HG03175 (cell line): Measurements from ENCODE around the gene SLC23A2.
"Not testable (repeated sequence)": the region's sequence is repeated elsewhere in the genome, so short reads cannot be mapped to it uniquely, and the experiment has no call there.

ENCODE experiments used
- ATAC-seq: cut with Tn5 transposase; IDR thresholded peaks from one replicate; pipeline ENCODE4 v1.9.1; 2021; ENCODE audit warnings: mild to moderate bottlenecking, moderate library complexity; ENCODE audit not compliant: unreplicated experiment

The SLC23A2 gene

DNA sequence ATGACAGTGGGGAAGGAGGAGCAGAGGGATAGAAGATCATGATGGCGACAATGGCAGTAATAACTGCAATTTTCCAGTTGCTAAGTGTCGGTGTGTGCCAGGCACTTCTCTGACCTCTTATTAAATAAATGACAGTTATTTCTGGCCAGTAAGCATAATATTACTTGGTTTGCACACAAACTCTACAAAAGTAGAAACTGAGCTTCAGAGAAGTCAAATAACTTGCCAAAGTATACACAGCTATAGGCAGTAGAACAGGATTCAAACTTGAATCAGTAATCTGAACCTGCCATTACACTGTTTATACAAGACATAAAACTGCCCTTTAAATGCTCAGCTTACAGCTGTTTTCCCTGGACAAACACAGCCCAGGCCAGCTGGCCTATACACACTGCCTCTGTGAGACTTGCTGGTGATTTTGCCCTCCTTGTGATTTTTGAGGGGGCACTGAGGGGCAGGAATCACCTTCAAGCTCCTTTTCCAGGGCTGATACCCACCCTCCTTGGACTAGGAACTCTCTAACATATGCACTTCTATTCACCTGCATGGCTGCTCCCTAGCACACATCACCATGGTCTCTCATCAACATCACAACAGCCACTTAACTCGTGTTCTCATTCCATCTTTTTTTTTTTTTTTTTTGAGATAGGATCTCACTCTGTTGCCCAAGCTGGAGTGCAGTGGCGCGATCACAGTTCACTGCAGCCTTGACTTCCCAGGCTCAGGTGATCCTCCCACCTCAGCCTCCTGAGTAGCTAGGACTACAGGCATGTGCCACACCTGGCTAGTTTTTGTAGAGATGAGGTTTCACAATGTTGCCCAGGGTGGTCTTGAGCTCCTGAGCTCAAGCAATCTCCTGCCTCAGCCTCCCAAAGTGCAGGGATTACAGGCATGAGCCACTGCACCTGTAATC is 63.6 kb downstream of the SLC23A2 start:
- no peak for ATAC-seq

GRCh38 chr20:4936851-4937406 is 64.4 kb downstream of the SLC23A2 start:
- no peak for ATAC-seq

DNA sequence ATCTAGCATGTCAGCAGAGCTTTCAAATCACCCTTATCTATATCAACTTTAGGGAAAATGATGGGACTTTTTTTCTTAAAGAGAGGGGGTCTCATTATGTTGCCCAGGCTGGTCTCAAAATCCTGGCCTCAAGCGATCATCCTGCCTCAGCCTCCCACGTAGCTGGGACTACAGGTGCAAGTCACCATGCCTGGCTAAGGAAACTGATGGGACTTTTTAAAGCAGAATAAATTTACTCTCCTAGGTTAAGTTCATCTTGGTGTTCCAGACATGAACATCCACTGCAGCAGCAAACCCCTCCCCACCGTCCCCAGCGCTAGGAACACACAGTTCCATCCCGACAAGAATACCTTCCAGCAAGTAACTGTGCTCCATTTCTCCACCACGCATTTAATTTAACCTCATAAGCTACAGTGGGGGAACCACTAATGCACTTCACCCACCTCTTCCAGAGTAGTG is 64.9 kb downstream of the SLC23A2 start:
- ATAC-seq = no peak

GRCh38 chr20:4932061-4932460 is 69.2 kb downstream of the SLC23A2 start:
- no peak for ATAC-seq

DNA sequence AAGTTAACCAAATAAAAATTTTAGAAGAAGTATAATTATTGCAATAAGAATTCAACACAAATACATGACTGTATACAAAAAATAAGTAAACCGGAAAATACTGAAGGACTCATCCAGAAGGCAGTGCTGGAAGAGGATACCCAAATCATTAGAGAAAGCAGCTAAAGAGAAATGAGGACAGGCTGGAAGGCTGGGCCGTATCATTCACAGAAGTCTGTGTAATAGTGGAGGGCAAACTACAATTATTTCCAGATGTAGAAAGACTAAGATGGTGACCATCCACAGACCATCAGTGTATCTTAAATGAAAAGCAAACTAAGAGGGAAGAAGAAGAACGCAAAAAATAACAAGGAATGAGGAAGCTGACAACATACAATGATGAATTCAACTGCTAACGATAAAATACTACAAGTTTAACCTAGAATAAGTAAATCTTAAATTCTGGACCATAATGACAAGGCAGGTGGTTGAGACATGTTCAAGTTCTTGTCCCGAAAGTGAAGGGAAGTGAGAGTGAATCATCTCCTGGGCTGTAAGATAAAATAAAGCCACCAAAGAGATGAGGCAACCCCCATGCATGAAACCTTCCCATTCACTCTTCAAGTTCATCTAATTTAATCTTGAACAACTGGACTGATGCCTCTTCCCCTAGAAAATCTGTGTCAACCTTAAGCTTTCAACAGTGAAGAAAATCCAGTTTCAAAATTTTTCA is 71.5 kb downstream of the SLC23A2 start:
- ATAC-seq = no peak

GRCh38 chr20:4926531-4927156 is 74.7 kb downstream of the SLC23A2 start:
- no peak for ATAC-seq

DNA sequence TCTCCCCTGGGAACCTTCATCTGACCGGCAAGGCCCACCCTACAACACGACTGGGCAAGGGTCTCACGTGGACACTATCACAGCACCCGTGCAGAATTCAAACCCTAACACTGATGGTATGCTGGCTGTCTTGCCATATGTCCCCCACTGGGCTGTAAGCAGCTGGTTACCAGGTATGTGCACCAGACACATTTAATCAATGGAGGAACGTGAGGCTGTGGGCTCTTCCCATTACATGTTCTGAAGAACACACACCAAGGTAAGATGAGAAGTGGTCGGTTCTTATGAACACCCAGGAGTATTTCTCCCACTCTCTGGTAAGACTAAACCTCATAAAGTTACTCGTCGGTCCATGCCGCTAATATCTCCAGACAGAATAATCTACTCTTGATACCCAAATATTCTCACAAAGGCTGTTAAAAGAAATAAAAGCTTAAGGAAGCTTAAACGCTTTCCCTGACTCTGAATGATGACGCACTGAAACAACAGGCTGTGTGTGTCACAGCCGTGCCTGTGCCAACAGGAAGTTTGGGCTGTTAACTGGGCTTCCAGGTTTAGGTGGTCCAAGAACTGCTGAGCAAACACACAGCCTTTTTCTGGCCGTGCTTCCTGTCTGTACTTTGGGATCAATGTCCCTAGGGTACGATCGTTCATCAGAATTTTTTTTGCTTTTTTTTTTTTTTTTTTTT is 75.3 kb downstream of the SLC23A2 start:
- no peak for ATAC-seq

GRCh38 chr20:4924446-4924845 is 76.9 kb downstream of the SLC23A2 start:
- ATAC-seq = no peak

GRCh38 chr20:4924032-4924431 is 77.3 kb downstream of the SLC23A2 start:
- ATAC-seq = no peak

DNA sequence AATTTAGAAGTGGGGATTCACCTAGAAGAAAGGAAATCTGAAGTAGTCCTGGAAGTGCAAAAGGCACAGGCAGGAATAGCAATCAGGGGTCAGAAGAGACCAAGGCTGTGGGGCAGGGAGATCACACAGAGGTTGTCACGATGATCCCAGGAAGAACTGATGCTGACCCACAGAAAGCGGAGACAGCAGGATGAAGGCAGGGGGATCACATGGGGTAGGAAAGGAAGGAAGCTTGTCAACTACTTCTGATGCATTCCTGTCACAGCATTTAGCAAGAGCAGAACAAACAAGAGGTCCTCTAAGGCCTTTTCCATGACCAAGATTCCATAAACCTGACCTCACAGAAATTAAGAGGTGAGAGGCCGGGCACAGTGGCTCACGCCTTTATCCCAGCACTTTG is 79.1 kb downstream of the SLC23A2 start:
- ATAC-seq = no peak

GRCh38 chr20:4921271-4921670 is 80.0 kb downstream of the SLC23A2 start:
- ATAC-seq = not testable (repeated sequence)

- no peak for ATAC-seq
Observed at GRCh38 chr20:4920655-4921054, 80.7 kb downstream of the SLC23A2 start.

- ATAC-seq = no peak
Observed at GRCh38 chr20:4920131-4920530, 81.2 kb downstream of the SLC23A2 start.

DNA sequence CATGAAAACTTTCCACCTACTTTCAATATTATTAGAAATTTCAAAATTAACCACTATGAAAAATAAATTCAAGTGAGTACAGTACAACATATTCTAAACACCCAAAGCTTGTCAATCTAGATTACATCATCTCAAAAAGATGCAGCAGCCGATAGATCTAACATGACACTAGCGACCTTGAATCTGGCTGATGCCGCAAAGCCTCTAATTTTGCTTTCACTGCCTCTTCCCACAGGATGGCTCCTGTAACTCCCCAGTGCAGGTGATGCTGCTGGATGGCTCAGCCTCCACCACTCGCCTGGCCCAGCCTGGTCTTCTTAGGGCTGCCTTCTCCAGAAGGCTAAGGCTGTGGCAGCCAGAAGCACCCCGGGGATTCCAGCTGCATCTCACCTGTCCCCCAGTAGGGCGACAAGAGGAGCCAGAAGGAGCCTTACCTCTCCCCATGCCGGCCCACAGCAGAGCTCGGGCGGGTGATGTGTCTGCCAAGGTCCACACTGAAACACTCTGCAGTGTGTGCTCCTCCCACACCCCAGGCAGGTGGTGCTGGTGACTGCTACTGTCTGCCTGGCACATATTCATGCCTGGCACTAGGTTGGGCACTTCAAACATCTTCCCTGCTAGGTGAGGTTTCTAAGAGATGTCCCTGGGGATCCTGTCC is 82.1 kb downstream of the SLC23A2 start:
- ATAC-seq = no peak

DNA sequence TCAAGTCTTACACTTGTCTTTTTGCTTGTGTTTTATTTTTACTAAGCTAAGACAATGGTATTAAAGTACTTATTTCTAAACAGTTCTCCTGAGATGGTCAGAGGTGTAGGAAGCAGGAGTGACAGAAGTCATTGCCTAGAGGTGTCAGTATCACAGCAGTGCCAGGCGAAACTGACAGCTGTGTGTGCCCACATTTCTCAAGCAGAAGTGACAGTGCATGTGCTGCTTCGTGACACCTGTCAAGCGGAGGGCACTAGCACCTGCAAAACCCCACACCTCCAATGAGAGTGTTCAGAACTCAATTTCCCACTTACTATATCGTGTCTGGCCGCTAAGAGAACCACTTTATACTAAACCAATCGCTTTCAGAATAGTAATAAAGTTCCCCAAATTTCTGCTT is 82.8 kb downstream of the SLC23A2 start:
- ATAC-seq = no peak

GRCh38 chr20:4916971-4917881 is 84.1 kb downstream of the SLC23A2 start:
- ATAC-seq = no peak

- ATAC-seq = no peak
Observed at GRCh38 chr20:4913147-4913546, 88.2 kb downstream of the SLC23A2 start.

DNA sequence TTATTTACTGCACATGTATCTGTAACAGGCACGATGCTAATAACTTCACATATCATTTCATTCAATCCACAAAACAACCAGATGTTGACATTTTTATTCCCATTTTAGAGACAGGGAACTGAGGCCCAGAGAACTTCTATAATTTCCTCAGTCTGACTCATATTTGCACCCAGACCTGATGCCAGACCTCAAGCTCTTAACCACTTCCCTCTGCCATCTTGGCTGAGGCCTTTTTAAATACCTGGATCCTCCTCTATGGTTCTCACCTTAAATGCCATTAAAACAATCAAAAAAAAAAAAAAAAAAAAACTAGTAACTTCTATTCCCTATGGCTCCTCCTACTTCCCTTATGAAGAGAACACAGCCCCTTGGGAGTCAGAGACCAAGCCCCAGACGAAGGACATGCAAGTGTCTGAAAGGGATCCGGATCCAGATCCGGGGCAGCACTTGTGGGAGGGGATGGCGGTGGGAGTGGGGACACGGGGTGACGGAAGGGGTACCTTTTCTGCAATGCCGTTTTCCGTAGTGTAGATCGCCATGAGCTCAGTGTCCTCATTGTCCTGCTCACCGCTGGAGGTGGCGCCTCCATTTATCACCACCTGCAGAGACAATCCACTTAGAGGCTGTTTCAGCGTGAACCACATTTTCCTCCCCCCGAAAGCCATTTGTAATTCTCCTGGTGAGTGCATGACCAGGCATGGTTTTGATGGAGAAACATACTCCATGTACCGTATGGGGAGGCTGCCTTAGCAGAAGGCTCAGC is 88.7 kb downstream of the SLC23A2 start:
- ATAC-seq = no peak
